ENCODE measurements around the gene CEP120.
A peak's percentile ranks its signal among the peaks of the same experiment; 100 is the strongest.

Gene CEP120

GRCh38 chr5:123429221-123429954 is 6.2 kb upstream of the CEP120 start:
- no peak overlapping the region for H2BK5ac ChIP-seq (ENCODE audit: low read depth, low read length, poor library complexity, severe bottlenecking)
- no peak overlapping the region for H3K4me3 ChIP-seq (ENCODE audit: insufficient read depth in 1 of 2, low read depth in 1 of 2, low read length in 2 of 2)
- H4K8ac ChIP-seq (ENCODE audit: low read length): no peak overlapping the region
- no peak for DNase-seq
- H3K36me3 ChIP-seq (ENCODE audit: control insufficient read depth in 1 of 2, insufficient read depth in 2 of 2, low read depth in 1 of 2, low read length in 2 of 2): no peaks in the 10 kb centered on the region
- H3K14ac ChIP-seq (ENCODE audit: low read length in 2 of 2): no peak overlapping the region
- no peak overlapping the region for H3K4me2 ChIP-seq (ENCODE audit: low read length, poor library complexity, severe bottlenecking)
- H3K4me1 ChIP-seq (ENCODE audit: control insufficient read depth, insufficient read depth, low read depth, low read length): no peaks in the 10 kb centered on the region
- no peak overlapping the region for H2BK120ac ChIP-seq (ENCODE audit: low read depth, low read length)
- H2BK12ac ChIP-seq (ENCODE audit: low read length in 2 of 2): peak overlapping the region; percentile 38 to 45
- no peaks in the 10 kb centered on the region for H3K79me1 ChIP-seq (replicated peaks; ENCODE audit: low read length, poor library complexity, severe bottlenecking)
- no peak overlapping the region for H3K23ac ChIP-seq (ENCODE audit: low read length in 2 of 2)
- no peaks in the 10 kb centered on the region for H3K27me3 ChIP-seq (ENCODE audit: control insufficient read depth in 1 of 2, insufficient read depth in 1 of 2, low read length in 2 of 2)
- no peak overlapping the region for H2AK5ac ChIP-seq (ENCODE audit: low read length, severe bottlenecking)
- H3K4ac ChIP-seq (ENCODE audit: low read depth in 1 of 2, low read length in 2 of 2): no peak overlapping the region
- H4K91ac ChIP-seq (ENCODE audit: low read length): no peak overlapping the region
- no peak overlapping the region for H2AFZ ChIP-seq (ENCODE audit: low read depth, low read length)
- no peak overlapping the region for H3K27ac ChIP-seq (ENCODE audit: low read length, poor library complexity, severe bottlenecking)
- H3K9me3 ChIP-seq (ENCODE audit: control insufficient read depth, low read length): no peaks in the 10 kb centered on the region
- H3K18ac ChIP-seq (ENCODE audit: low read depth in 1 of 2, low read length in 2 of 2): peak overlapping the region in 1 of 2 experiments; percentile 28
- no peak overlapping the region for H2BK15ac ChIP-seq (ENCODE audit: low read depth, poor library complexity, severe bottlenecking)
- H3K9ac ChIP-seq (ENCODE audit: low read length): peak overlapping the region; percentile 71
- WGBS: 86% methylated on average over 3 of the region's 3 CpGs

- H2AK5ac ChIP-seq (ENCODE audit: low read length, severe bottlenecking): no peak overlapping the region
- no peak overlapping the region for H2BK120ac ChIP-seq (ENCODE audit: low read depth, low read length)
- no peak overlapping the region for H3K4me2 ChIP-seq (ENCODE audit: low read length, poor library complexity, severe bottlenecking)
- no peak overlapping the region for H2BK12ac ChIP-seq (ENCODE audit: low read length in 2 of 2)
- no peak overlapping the region for H4K91ac ChIP-seq (ENCODE audit: low read length)
- H2BK15ac ChIP-seq (ENCODE audit: low read depth, poor library complexity, severe bottlenecking): no peak overlapping the region
- H3K4ac ChIP-seq (ENCODE audit: low read depth in 1 of 2, low read length in 2 of 2): no peak overlapping the region
- no peak for DNase-seq
- H3K9ac ChIP-seq (ENCODE audit: low read length): peak overlapping the region; percentile 71
- no peak overlapping the region for H4K8ac ChIP-seq (ENCODE audit: low read length)
- no peak overlapping the region for H3K27ac ChIP-seq (ENCODE audit: low read length, poor library complexity, severe bottlenecking)
- no peaks in the 10 kb centered on the region for H3K27me3 ChIP-seq (ENCODE audit: control insufficient read depth in 1 of 2, insufficient read depth in 1 of 2, low read length in 2 of 2)
- H3K79me1 ChIP-seq (replicated peaks; ENCODE audit: low read length, poor library complexity, severe bottlenecking): no peaks in the 10 kb centered on the region
- no peaks in the 10 kb centered on the region for H3K9me3 ChIP-seq (ENCODE audit: control insufficient read depth, low read length)
- no peak overlapping the region for H2AFZ ChIP-seq (ENCODE audit: low read depth, low read length)
- no peak overlapping the region for H3K14ac ChIP-seq (ENCODE audit: low read length in 2 of 2)
- no peak overlapping the region for H2BK5ac ChIP-seq (ENCODE audit: low read depth, low read length, poor library complexity, severe bottlenecking)
- H3K4me3 ChIP-seq (ENCODE audit: insufficient read depth in 1 of 2, low read depth in 1 of 2, low read length in 2 of 2): no peak overlapping the region
- no peaks in the 10 kb centered on the region for H3K36me3 ChIP-seq (ENCODE audit: control insufficient read depth in 1 of 2, insufficient read depth in 2 of 2, low read depth in 1 of 2, low read length in 2 of 2)
- H3K18ac ChIP-seq (ENCODE audit: low read depth in 1 of 2, low read length in 2 of 2): no peak overlapping the region
- no peak overlapping the region for H3K23ac ChIP-seq (ENCODE audit: low read length in 2 of 2)
- 96% methylated on average over 3 of the region's 3 CpGs for WGBS
- H3K4me1 ChIP-seq (ENCODE audit: control insufficient read depth, insufficient read depth, low read depth, low read length): no peaks in the 10 kb centered on the region
Observed at GRCh38 chr5:123428521-123429220, 5.5 kb upstream of the CEP120 start.

GRCh38 chr5:123427281-123427680 is 4.1 kb upstream of the CEP120 start:
- Histone ChIP-seq H2BK120ac (ENCODE audit: low read depth, low read length) (no peak overlapping the region), H2BK5ac (ENCODE audit: low read depth, low read length, poor library complexity, severe bottlenecking) (no peak overlapping the region), H2AFZ (ENCODE audit: low read depth, low read length) (no peak overlapping the region), H3K14ac (ENCODE audit: low read length in 2 of 2) (no peak overlapping the region), H3K18ac (ENCODE audit: low read depth in 1 of 2, low read length in 2 of 2) (no peak overlapping the region), H3K27ac (ENCODE audit: low read length, poor library complexity, severe bottlenecking) (no peak overlapping the region), H3K4me1 (ENCODE audit: control insufficient read depth, insufficient read depth, low read depth, low read length) (no peaks in the 10 kb centered on the region), H3K79me1 (replicated peaks; ENCODE audit: low read length, poor library complexity, severe bottlenecking) (no peaks in the 10 kb centered on the region), H3K4ac (ENCODE audit: low read depth in 1 of 2, low read length in 2 of 2) (no peak overlapping the region), H3K9ac (ENCODE audit: low read length) (no peak overlapping the region), H4K8ac (ENCODE audit: low read length) (no peak overlapping the region), H2AK5ac (ENCODE audit: low read length, severe bottlenecking) (no peak overlapping the region), H2BK12ac (ENCODE audit: low read length in 2 of 2) (no peak overlapping the region), H3K23ac (ENCODE audit: low read length in 2 of 2) (no peak overlapping the region), H4K91ac (ENCODE audit: low read length) (no peak overlapping the region), H3K36me3 (ENCODE audit: control insufficient read depth in 1 of 2, insufficient read depth in 2 of 2, low read depth in 1 of 2, low read length in 2 of 2) (no peaks in the 10 kb centered on the region), H3K4me2 (ENCODE audit: low read length, poor library complexity, severe bottlenecking) (no peak overlapping the region), H3K27me3 (ENCODE audit: control insufficient read depth in 1 of 2, insufficient read depth in 1 of 2, low read length in 2 of 2) (no peaks in the 10 kb centered on the region), H3K9me3 (ENCODE audit: control insufficient read depth, low read length) (no peaks in the 10 kb centered on the region), H3K4me3 (ENCODE audit: insufficient read depth in 1 of 2, low read depth in 1 of 2, low read length in 2 of 2) (no peak overlapping the region), H2BK15ac (ENCODE audit: low read depth, poor library complexity, severe bottlenecking) (no peak overlapping the region)
- DNase-seq: no peak
- 90% methylated on average over 2 of the region's 2 CpGs for WGBS

GRCh38 chr5:123425431-123425830 is 2.2 kb upstream of the CEP120 start:
- H3K36me3 ChIP-seq (ENCODE audit: control insufficient read depth in 1 of 2, insufficient read depth in 2 of 2, low read depth in 1 of 2, low read length in 2 of 2): no peaks in the 10 kb centered on the region
- no peaks in the 10 kb centered on the region for H3K4me1 ChIP-seq (ENCODE audit: control insufficient read depth, insufficient read depth, low read depth, low read length)
- H3K18ac ChIP-seq (ENCODE audit: low read depth in 1 of 2, low read length in 2 of 2): no peak overlapping the region
- 84% methylated on average over 2 of the region's 4 CpGs for WGBS
- H3K79me1 ChIP-seq (replicated peaks; ENCODE audit: low read length, poor library complexity, severe bottlenecking): peaks cover 6% of the 10 kb centered on the region
- no peak overlapping the region for H2BK120ac ChIP-seq (ENCODE audit: low read depth, low read length)
- H3K27ac ChIP-seq (ENCODE audit: low read length, poor library complexity, severe bottlenecking): no peak overlapping the region
- no peak overlapping the region for H3K4ac ChIP-seq (ENCODE audit: low read depth in 1 of 2, low read length in 2 of 2)
- H2BK15ac ChIP-seq (ENCODE audit: low read depth, poor library complexity, severe bottlenecking): no peak overlapping the region
- no peak overlapping the region for H3K4me2 ChIP-seq (ENCODE audit: low read length, poor library complexity, severe bottlenecking)
- no peak overlapping the region for H3K9ac ChIP-seq (ENCODE audit: low read length)
- DNase-seq: no peak
- H3K23ac ChIP-seq (ENCODE audit: low read length in 2 of 2): no peak overlapping the region
- no peak overlapping the region for H2AK5ac ChIP-seq (ENCODE audit: low read length, severe bottlenecking)
- no peak overlapping the region for H3K14ac ChIP-seq (ENCODE audit: low read length in 2 of 2)
- H2BK5ac ChIP-seq (ENCODE audit: low read depth, low read length, poor library complexity, severe bottlenecking): no peak overlapping the region
- H3K4me3 ChIP-seq (ENCODE audit: insufficient read depth in 1 of 2, low read depth in 1 of 2, low read length in 2 of 2): no peak overlapping the region
- H2BK12ac ChIP-seq (ENCODE audit: low read length in 2 of 2): no peak overlapping the region
- no peaks in the 10 kb centered on the region for H3K27me3 ChIP-seq (ENCODE audit: control insufficient read depth in 1 of 2, insufficient read depth in 1 of 2, low read length in 2 of 2)
- H4K8ac ChIP-seq (ENCODE audit: low read length): no peak overlapping the region
- H3K9me3 ChIP-seq (ENCODE audit: control insufficient read depth, low read length): no peaks in the 10 kb centered on the region
- no peak overlapping the region for H4K91ac ChIP-seq (ENCODE audit: low read length)
- H2AFZ ChIP-seq (ENCODE audit: low read depth, low read length): peak overlapping the region; percentile 46

Data from mesenchymal stem cell (in vitro differentiated cells and primary cell).